CD4-positive, alpha-beta T cell treated with Interleukin-2 at 100 ng/mL for 4 hours (primary cell): ENCODE measurements around the gene RNF181.
"Not testable (repeated sequence)": the region's sequence is repeated elsewhere in the genome, so short reads cannot be mapped to it uniquely, and the experiment has no call there.

Experiments
- DNase-seq: peaks from one replicate; pipeline ENCODE4 v3.0.0-alpha.2; 2020; ENCODE audit warnings: low spot score

The RNF181 gene

DNA sequence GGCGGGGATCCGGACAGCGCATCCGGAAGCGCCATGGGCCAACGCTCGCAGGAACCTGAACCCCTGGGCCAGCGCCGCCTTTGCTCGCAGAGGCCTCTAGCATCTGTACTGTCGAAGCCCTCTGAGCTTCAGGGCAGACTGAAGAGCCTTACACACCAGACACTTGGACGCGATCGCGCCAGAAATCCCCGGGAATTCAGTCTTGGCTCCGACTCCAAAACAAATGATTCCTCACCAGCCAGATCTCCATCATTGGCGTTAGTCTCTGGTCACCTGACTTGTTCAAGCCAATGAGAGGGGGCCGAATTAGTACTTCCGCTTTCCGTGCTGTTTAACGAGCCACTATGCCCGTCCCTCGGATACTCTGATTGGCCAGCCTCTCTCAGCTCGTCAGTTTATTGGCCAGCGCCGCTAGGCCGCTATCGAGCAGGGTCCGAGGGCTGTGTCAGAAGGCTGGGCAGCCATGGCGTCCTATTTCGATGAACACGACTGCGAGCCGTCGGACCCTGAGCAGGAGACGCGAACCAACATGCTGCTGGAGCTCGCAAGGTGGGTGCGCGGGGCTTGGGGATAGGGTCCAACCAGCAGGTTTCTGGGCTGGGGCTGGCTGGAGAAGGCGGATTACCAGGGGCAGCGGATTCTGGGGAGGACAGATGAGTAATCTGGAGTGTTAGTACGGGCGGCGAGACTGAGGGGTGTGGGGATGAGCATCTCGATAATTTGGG, at the start of gene RNF181:
RNF181 (plus strand) TSS at position 445 of the 725 bp plus-strand sequence; CDS start at position 464, 19 bp downstream.
- DNase-seq, result peak; percentile 96

- DNase-seq, result no peak
Measured at GRCh38 chr2:85545780-85546240, 49.7 kb upstream of the RNF181 start.

GRCh38 chr2:85547089-85547858, 48.3 kb upstream of the RNF181 start:
- no peak for DNase-seq

DNA sequence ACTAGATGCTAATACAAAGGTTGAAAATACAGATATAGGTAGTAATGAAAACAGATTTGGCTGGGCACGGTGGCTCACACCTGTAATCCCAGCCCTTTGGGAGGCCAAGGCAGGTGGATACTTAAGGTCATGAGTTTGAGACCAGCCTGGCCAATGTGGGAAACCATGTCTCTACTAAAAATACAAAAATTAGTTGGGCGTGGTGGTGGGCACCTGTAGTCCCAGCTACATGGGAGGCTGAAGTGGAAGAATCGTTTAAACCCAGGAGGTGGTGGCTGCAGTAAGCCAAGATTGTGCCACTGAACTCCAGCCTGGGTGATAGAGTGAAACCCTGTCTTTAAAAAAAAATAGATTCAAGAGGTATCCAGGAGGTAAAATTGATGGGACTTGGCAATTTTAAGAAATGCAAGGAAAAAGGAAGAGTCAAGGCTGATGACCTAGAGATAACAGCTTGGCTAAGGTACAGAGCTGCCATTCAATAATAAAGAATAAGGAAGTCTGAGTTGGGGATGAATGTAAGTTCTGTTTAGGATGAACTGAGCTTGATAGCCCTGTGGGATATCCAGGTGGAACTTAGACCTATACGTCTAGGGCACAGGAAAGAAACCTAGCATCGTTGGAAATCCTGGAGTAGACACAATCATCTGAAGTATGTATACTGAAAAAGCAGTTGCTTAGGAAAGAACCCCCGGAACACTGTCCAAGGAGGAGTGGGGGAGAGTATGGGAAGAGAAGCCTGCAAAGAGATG, 47.5 kb upstream of the RNF181 start:
- DNase-seq, result no peak

DNA sequence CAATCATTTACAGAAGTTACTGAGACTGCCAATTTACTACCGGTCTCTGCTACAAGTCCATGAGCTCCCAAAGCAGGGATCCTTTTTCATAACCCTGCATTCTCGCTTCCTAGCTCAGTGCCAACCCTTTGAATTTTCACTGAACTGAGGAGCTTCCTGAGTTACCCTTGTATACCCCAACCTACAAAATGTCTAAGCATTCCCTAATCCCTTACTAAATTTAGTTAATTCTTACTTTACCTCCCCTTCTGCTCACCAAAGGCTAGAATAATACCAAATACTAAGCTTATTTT, 47.0 kb upstream of the RNF181 start:
- no peak for DNase-seq

- DNase-seq, result no peak
Measured at GRCh38 chr2:85549095-85549494, 46.5 kb upstream of the RNF181 start.

DNA sequence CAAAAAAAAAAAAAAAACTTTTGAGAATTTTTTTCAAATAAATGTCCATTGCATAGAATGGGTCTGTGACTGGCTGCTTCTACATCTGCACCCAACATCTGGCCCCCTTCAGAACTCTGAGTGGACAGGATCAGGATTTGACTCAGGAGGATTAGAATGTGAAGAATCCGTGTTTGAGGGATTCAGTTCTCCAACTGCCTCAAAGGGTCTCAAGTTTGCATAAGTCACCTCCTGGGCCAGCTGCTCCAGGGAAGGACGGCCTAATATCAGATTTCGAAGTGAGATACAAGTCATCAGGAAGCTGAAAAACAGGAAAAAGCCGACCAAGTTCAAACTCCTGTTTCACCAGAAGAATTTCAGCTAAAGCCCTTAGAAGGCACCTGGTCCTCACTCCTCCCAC, 45.7 kb upstream of the RNF181 start:
- no peak for DNase-seq

DNA sequence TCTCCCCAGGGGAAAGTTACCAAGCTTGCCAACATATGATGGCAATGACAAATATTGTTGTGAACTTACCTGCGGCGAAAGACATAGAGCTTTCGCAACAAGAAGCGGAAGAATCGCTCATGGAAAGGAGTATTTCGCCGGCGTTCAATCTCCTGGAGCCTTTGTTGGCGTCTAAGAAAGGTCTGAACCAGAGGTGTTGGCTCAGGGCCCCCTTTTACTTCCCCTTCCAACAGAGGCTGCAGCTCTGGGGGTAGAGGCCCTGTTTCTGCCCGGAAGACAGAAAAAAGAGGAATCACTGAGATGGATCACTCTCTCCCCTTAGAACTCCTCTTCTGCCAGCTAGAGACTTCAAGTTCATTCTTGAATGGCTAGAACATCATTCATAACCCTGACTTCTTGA, 45.1 kb upstream of the RNF181 start:
- no peak for DNase-seq

- peak; percentile 93 for DNase-seq
Measured at GRCh38 chr2:85551698-85552678, 43.6 kb upstream of the RNF181 start.

DNA sequence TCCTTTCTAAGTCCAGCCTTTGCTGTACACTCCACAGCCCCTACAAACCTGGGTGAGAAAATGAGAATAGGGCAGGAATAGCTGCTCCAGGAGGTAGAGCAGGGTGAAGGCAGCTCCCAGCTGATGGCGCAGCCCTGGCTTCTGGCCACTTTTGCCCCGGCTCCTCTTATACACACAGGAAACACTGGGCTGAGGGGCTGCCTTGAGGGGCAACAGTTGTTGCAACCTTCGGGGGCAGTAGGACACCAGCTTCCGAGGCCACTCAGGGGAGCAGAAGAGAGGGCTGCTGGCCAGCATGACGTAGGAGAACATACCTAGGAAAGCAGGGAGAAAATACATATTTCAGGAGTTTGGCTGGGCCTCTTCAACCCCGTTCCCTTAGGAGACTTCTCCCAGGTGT, 42.4 kb upstream of the RNF181 start:
- DNase-seq, result no peak

- DNase-seq, result no peak
Measured at GRCh38 chr2:85554980-85555612, 40.4 kb upstream of the RNF181 start.

- no peak for DNase-seq
Measured at GRCh38 chr2:85557130-85557529, 38.4 kb upstream of the RNF181 start.

- no peak for DNase-seq
Measured at GRCh38 chr2:85558160-85558559, 37.4 kb upstream of the RNF181 start.

GRCh38 chr2:85560403-85560726, 35.2 kb upstream of the RNF181 start:
- DNase-seq, result not testable (repeated sequence)

DNA sequence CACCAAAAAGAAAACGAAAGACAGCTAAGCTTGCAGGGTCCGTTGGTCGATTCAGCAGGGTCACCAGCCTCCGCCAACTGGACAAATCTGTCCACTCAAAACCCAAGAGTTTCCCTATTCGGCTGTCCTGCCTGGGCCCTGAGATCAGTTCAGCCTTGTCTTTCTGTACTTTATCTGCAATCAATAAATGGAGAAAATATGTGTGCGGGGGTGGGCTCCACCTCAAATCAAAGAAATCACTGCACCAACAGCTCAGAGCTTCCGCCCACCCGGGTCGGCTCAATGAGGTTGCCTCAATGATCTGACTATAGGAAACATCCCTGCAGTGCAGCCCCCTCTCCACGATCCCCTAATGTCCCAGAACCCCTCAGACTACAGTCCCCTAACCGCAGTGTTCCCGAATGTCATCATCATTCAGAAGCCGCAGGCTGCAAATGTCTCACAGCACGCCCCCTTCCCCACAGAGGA, 34.7 kb upstream of the RNF181 start:
- no peak for DNase-seq

DNA sequence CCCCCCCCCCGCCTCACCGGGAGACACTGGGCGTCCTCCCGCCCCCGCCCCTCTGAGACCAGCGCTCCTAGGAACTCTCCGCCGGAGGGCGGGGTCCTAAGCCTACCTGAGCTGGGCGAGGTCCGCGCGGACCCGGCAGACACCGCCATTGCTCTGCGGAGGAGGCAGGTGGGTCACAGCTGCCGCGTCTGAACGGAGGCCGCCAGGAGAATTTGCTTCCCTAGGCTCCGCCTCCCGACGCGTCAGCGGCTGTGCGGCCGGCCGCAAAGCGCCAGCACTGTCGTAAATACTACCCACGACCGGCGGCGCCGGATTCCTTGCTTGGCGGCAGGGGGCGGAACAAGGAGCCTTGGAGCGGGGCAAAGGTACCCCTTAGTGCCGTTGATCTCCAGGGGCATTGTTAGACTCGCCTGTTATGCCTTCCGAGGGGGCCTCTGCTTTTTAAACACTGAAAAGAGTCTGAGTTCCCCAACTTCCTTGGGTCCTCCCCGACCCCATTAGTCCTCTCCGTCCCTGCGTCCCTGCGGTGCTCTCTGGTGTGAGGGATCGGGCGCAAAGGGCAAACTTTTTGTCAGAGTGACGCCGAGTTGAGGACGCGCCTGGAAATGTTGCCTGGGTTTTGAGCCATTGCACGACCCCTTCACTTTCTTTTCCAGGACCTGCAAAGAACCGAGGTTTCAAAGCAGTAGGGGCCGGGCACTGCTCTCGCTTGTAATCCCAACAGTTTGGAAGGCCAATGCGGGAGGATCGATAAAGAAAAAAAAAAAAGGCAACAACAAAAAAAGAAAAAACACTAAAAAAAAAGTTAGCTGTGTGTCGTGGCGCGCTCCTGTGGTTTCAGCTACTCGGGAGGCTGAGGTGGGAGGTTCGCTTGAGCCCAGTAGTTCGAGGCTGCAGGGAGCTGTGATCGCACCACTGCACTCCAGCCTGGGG, 34.0 kb upstream of the RNF181 start, which contains the start of gene GGCX:
GGCX (minus strand) TSS at position 214 of the 933 bp plus-strand sequence; CDS start at position 149, 65 bp downstream.
- DNase-seq, result peak; percentile 95

DNA sequence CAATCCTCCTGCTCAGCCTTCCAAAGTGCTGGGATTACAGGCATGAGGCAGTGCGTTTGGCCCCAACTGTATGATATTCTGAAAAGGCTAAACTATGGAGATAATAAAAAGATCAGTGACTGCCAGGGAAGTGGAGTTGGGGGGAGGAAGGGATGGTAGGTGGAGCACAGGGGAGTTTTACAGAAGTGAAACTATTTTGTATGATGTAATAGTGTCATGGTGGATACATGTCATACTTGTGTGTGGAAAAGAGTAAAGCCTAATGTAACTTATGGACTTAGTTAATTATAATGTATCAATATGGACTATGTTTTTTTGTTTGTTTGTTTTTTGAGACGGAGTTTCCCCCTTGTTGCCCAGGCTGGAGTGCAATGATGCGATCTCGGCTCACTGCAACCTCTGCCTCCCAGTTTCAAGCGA, 31.4 kb upstream of the RNF181 start:
- DNase-seq, result no peak

DNA sequence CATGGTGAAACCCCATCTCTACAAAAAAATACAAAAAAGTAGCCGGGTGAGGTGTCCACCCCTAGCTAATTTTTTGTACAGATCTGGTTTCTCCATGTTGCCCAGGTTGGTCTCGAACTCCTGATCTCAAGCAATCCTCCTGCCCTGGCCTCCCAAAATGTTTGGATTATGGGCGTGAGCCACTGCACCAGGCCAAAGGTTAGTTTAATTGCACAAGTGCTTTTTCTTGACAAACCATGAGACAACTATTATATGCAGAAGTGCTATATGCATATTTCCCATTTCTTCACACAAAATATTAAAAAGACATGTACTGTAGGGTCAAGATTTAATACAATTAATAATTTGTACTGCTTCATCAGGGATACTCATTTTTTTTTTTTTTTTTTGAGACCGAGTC, 29.3 kb upstream of the RNF181 start:
- no peak for DNase-seq

- no peak for DNase-seq
Measured at GRCh38 chr2:85575739-85576138, 19.8 kb upstream of the RNF181 start.

DNA sequence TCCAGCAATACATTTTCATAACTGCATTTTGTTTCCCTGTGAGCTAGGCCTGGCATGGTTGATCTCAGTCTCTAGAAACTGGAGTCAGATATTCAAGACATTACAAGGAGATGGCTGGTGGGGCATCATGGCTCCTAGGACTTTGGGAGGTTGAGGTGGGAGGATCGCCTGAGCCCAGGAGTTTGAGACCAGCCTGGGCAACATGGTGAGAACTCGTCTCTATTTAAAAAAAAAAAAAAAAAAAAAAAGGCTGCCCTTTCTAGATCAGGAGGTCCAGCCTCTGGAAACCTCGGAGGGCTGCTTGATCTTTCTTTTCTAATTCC, 18.5 kb upstream of the RNF181 start:
- DNase-seq, result no peak
